Lower leg skin (tissue), 3 donors: ENCODE data around the gene ZDHHC5.

Experiments
- CTCF ChIP-seq, 3 donors: fragments of 450-650 bp; IDR thresholded peaks; one replicate each; pipeline ENCODE4 v1.5.1; 2016; ENCODE audit warnings: antibody characterized with exemption in 3 of 3, mild to moderate bottlenecking in 3 of 3, moderate library complexity in 2 of 3
- POLR2A ChIP-seq, 2 donors: fragments of 450-650 bp; IDR thresholded peaks; one replicate each; pipeline ENCODE4 v1.6.1; 2016 to 2017; ENCODE audit warnings: antibody characterized with exemption in 2 of 2, mild to moderate bottlenecking in 1 of 2, moderate library complexity in 1 of 2

- no peak for TF ChIP-seq POLR2A (IDR thresholded peaks at IDR 0.05)
- TF ChIP-seq CTCF (IDR thresholded peaks at IDR 0.05) = no peak
These were observed 43.0 kb upstream of the ZDHHC5 start for GRCh38 chr11:57624864-57625263.
